ENCODE data around the gene CCDC201. TPM values are rescaled to one million over a fixed set of nuclear protein-coding genes. Genes with fewer than 3 reads are reported as not detected.

The CCDC201 gene
- total RNA-seq, 2 donors from 2014 or later: not detected

DNA sequence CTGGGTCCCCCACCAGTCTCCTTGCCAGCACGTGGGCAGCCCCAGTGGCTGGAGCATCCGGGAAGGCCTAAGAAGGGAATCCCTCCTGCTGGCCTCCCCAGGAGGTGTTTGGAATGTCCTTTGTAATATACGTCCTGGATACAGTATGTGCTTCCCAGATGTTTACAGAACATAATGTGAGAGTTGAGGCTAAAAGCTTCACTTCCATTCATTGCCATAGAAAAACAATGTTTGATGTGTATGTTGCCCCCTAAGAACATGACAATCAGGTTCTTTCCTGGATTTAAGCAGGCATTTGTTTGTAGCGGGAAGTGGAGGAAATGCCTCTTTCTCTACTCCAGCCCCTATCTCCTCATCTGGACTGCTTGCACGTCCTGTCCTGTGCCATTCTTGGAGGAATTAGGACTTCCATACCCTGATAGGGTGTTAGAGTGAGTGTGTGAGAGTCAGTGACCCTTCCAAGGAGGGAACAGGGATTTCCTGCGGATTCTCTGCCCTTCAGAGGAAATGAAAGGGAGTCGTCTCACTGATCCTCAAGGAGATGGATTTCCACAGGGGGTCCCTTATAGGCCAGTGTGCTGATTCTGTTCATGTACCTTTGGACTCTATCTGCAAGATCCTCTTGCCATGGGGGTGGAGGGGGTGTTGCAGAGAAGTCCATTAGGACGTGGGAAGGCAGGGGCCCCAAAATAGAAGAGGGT is 16.6 kb upstream of the CCDC201 start:
- Histone ChIP-seq H3K36me3 (no peaks in the 10 kb centered on the region), H3K4me1 (peaks cover 0 to 11% of the 10 kb centered on the region in 2 donors), H3K4me3 (no peak overlapping the region), H3K27ac (no peak overlapping the region), H3K9me3 (no peaks in the 10 kb centered on the region), H3K27me3 (no peaks in the 10 kb centered on the region)
- DNase-seq (ENCODE audit: low spot score): no peak
- TF ChIP-seq, protein P1, sequence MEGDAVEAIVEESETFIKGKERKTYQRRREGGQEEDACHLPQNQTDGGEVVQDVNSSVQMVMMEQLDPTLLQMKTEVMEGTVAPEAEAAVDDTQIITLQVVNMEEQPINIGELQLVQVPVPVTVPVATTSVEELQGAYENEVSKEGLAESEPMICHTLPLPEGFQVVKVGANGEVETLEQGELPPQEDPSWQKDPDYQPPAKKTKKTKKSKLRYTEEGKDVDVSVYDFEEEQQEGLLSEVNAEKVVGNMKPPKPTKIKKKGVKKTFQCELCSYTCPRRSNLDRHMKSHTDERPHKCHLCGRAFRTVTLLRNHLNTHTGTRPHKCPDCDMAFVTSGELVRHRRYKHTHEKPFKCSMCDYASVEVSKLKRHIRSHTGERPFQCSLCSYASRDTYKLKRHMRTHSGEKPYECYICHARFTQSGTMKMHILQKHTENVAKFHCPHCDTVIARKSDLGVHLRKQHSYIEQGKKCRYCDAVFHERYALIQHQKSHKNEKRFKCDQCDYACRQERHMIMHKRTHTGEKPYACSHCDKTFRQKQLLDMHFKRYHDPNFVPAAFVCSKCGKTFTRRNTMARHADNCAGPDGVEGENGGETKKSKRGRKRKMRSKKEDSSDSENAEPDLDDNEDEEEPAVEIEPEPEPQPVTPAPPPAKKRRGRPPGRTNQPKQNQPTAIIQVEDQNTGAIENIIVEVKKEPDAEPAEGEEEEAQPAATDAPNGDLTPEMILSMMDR (IDR thresholded peaks at IDR 0.05): no peak

DNA sequence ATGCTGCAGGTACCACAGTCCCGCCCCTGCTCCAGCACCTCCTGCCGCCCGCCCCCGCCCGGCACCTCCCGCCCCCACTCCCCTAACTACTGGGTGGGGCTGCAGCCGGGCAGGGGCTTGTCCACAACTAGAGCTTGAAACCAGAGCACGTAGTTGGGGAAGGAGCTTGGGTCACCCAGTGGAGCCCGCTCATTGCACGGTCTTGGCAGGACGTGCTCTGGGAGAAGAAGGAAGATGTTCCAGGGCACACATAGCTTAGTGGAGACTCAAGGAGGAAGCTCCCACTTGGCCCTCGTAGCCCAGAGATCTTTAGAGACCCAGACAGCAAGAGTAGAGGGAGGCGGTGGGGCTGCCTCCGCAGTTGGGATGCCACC is 16.1 kb upstream of the CCDC201 start:
- H3K27me3 ChIP-seq: no peaks in the 10 kb centered on the region
- TF ChIP-seq, protein P1 (IDR thresholded peaks at IDR 0.05): no peak

DNA sequence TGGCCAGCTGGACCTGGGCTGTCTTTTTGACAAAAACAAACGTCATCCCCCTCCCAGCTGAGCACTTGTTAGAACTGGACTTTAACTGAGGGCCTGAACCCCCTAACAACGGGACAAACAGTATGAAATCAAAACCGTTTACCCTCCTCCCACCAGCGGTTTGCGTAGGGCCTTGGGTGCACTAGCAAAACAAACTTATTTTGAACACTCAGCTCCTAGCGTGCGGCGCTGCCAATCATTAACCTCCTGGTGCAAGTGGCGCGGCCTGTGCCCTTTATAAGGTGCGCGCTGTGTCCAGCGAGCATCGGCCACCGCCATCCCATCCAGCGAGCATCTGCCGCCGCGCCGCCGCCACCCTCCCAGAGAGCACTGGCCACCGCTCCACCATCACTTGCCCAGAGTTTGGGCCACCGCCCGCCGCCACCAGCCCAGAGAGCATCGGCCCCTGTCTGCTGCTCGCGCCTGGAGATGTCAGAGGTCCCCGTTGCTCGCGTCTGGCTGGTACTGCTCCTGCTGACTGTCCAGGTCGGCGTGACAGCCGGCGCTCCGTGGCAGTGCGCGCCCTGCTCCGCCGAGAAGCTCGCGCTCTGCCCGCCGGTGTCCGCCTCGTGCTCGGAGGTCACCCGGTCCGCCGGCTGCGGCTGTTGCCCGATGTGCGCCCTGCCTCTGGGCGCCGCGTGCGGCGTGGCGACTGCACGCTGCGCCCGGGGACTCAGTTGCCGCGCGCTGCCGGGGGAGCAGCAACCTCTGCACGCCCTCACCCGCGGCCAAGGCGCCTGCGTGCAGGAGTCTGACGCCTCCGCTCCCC is 15.5 kb upstream of the CCDC201 start, which contains the start of gene IGFBP1:
IGFBP1 (plus strand) TSS at position 304 of the 808 bp plus-strand sequence; CDS start at position 469, 165 bp downstream.
- Histone ChIP-seq H3K27me3 (no peaks in the 10 kb centered on the region), H3K36me3 (no peaks in the 10 kb centered on the region), H3K4me3 (peak within 1 kb of the TSS in 1 of 2 donors; percentile 41), H3K9me3 (no peaks in the 10 kb centered on the region), H3K4me1 (peaks cover 0 to 11% of the 10 kb centered on the region in 2 donors), H3K27ac (no peak within 1 kb of the TSS)
- DNase-seq (ENCODE audit: low spot score): no peak
- TF ChIP-seq, protein P1 (IDR thresholded peaks at IDR 0.05): no peak

More for the DNA sequence above, 16.1 kb upstream of the CCDC201 start:
- no peaks in the 10 kb centered on the region for H3K36me3 ChIP-seq
- peak overlapping the region in 1 of 2 donors; percentile 41 for H3K4me3 ChIP-seq
- H3K4me1 ChIP-seq: peaks cover 0 to 11% of the 10 kb centered on the region in 2 donors
- no peaks in the 10 kb centered on the region for H3K9me3 ChIP-seq
- H3K27ac ChIP-seq: no peak overlapping the region
- no peak for DNase-seq (ENCODE audit: low spot score)

DNA sequence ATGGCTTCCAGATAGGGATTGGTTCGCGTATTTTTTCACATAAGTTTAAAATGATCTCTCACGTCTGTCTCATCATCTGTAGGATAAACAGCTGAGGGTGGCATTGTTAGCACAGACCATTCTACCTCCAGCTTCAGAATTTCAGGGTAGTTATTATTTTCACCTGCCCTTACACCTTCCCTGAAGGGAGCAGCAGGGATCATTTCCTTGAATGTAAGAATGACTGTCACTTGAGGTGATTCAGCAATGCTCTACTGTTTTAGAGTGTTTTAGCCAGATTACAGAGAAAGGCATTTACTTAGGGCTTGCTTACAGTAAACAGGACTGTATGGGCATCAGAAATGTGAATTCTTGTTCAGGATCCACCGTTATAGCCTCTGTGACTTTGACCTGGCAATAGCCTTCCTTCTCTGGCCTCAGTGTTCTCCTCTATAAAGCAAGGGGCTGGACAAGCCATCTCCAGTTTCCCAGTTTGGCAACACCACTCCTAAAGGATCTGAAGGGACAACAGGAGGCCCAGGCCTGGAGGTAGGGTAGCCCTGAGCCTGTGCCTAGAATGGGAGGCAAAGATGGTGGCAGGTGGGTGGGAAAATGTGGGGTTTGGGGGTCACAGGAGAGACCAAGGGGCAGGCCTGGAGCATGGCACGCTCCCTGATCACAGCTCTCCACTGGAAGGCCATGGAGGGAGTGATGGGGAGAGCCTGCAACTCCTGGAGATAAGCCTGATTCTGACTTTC is 14.2 kb upstream of the CCDC201 start:
- no peak overlapping the region for H3K27ac ChIP-seq
- no peaks in the 10 kb centered on the region for H3K36me3 ChIP-seq
- H3K4me1 ChIP-seq: peaks cover 0 to 11% of the 10 kb centered on the region in 2 donors
- TF ChIP-seq, protein P1 (IDR thresholded peaks at IDR 0.05): no peak
- H3K9me3 ChIP-seq: no peaks in the 10 kb centered on the region
- no peak for DNase-seq (ENCODE audit: low spot score)
- no peak overlapping the region for H3K4me3 ChIP-seq
- no peaks in the 10 kb centered on the region for H3K27me3 ChIP-seq

DNA sequence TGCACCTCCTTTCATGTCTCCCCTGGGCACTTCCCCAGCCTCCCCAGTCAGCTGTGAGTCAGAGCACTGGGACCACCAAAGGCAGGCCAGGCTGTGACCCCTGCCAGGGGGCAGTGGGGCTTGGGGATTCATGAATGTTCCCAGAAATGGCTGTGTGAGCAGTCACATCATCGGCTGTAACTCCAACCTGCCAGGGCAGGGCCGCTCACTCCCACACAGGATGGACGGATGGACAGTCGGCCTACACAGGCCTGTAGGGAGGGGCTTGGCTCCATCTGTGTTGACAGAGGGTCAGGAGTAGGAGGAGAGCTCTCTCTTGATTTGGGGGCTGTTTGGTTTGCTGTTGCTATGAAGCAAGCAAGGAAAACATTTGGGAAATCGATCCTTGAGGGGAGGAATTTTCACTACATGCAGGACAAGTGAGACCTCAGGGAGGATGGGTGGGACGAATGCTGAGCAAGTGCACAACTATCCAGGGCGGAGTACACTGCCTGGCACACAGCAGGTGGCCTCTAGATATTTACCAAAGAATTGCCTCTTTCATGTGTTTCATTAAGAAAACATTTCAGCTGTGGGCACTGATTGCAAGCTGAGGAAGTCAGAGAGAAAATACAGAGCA is 12.5 kb upstream of the CCDC201 start:
- no peaks in the 10 kb centered on the region for H3K9me3 ChIP-seq
- no peaks in the 10 kb centered on the region for H3K27me3 ChIP-seq
- no peak for DNase-seq (ENCODE audit: low spot score)
- no peak overlapping the region for H3K27ac ChIP-seq
- TF ChIP-seq, protein P1 (IDR thresholded peaks at IDR 0.05): no peak
- peaks cover 0 to 11% of the 10 kb centered on the region in 2 donors for H3K4me1 ChIP-seq
- H3K4me3 ChIP-seq: no peak overlapping the region
- H3K36me3 ChIP-seq: no peaks in the 10 kb centered on the region

All from right atrium auricular region (tissue), 2 donors.